Mucosa of descending colon (tissue), 3 donors: Measurements from ENCODE around the gene CETN1. TPM values are rescaled to one million over a fixed set of nuclear protein-coding genes. Genes with fewer than 3 reads are reported as not detected.

ENCODE experiments used
- ATAC-seq: fragments of 200-7000 bp; cut with Tn5 transposase; one replicate; pipeline ENCODE4 v1.9.1; 2020; ENCODE audit warnings: mild to moderate bottlenecking, moderate library complexity
- DNase-seq, 3 donors: peaks; one replicate each; pipeline ENCODE4 v3.0.0-alpha.2; 2020
- H3K36me3 ChIP-seq: fragments of 200-600 bp; one replicate; pipeline ENCODE4 v1.8.0; 2021; ENCODE audit warnings: low read depth, mild to moderate bottlenecking
- H3K4me1 ChIP-seq: fragments of 200-600 bp; one replicate; pipeline ENCODE4 v1.8.0; 2021; ENCODE audit warnings: low read depth, mild to moderate bottlenecking
- H3K4me3 ChIP-seq: fragments of 200-600 bp; one replicate; pipeline ENCODE4 v1.8.0; 2021; ENCODE audit warnings: mild to moderate bottlenecking
- H3K9me3 ChIP-seq: fragments of 200-600 bp; one replicate; pipeline ENCODE4 v1.8.0; 2021; ENCODE audit warnings: mild to moderate bottlenecking
- CTCF ChIP-seq: fragments of 200-600 bp; IDR thresholded peaks from one replicate; pipeline ENCODE4 v1.8.0; 2022; ENCODE audit warnings: antibody characterized with exemption, mild to moderate bottlenecking
- intact Hi-C, 2 donors: fragments of 100-400 bp; cut with DNase I in 1 of 2; cut with micrococcal nuclease in 1 of 2; formaldehyde crosslinking; loops; one replicate each; pipeline versions ENCODE4 v1.11.0 to v1.11.1; 2022; cut with DNase I, micrococcal nuclease
- total RNA-seq, 3 donors: library from RNA; stranded (reverse); fragmentation: NEBNext Ultra II Directional in 2 of 3; extraction: Animal tissue kit (Norgen Biotek cat#: 25700) in 2 of 3; gene quantifications; one replicate each; pipeline versions ENCODE4 v1.2.1 to v1.2.4, GENCODE V29; 2021 to 2023
- donor health status: DM: no; HTN: no; CAD: no; lungs with moderate emphysema.
- donor health status: DM: no; HTN: no; CAD: no.
- donor health status: DM: no; HTN: yes; CAD: no.

CETN1 gene
- total RNA-seq, 3 donors from 2014 or later = not detected

- no peaks in the 10 kb centered on the region for H3K36me3 ChIP-seq
- TF ChIP-seq CTCF = peak; percentile 54
- DNase-seq (peak in 2 of 3 donors; percentile 63 to 90), ATAC-seq (peak; percentile 86)
- intact Hi-C loops = loop anchor here (10.0 kb wide), 1 partner anchor 211 kb away; no protein-coding TSS in a partner anchor
- no peak overlapping the region for H3K4me3 ChIP-seq
- no peaks in the 10 kb centered on the region for H3K9me3 ChIP-seq
- no peaks in the 10 kb centered on the region for H3K4me1 ChIP-seq
Measured at GRCh38 chr18:623761-624620, 43.8 kb downstream of the CETN1 start.

- intact Hi-C loops = loop anchor here (10.0 kb wide), 1 partner anchor 208 kb away; no protein-coding TSS in a partner anchor
- Histone ChIP-seq H3K4me1 (no peaks in the 10 kb centered on the region), H3K36me3 (no peaks in the 10 kb centered on the region), H3K4me3 (no peak overlapping the region), H3K9me3 (no peaks in the 10 kb centered on the region)
- DNase-seq (no peak), ATAC-seq (no peak)
- TF ChIP-seq CTCF = no peak
Measured at GRCh38 chr18:627231-627630, 47.1 kb downstream of the CETN1 start.

- no peak for TF ChIP-seq CTCF
- no peak for ATAC-seq
- no peaks in the 10 kb centered on the region for H3K9me3 ChIP-seq
- H3K36me3 ChIP-seq = no peaks in the 10 kb centered on the region
- intact Hi-C loops = loop anchor here (10.0 kb wide), 1 partner anchor 205 kb away; no protein-coding TSS in a partner anchor
- no peak overlapping the region for H3K4me3 ChIP-seq
- no peak for DNase-seq
- H3K4me1 ChIP-seq = no peaks in the 10 kb centered on the region
Measured at GRCh38 chr18:629269-630150, 49.3 kb downstream of the CETN1 start.

- TF ChIP-seq CTCF = no peak
- no peaks in the 10 kb centered on the region for H3K36me3 ChIP-seq
- H3K4me3 ChIP-seq = no peak overlapping the region
- ATAC-seq (no peak), DNase-seq (no peak)
- no peaks in the 10 kb centered on the region for H3K9me3 ChIP-seq
- intact Hi-C loops = no loop called here
- H3K4me1 ChIP-seq = no peaks in the 10 kb centered on the region
Measured at GRCh38 chr18:631560-631959, 51.4 kb downstream of the CETN1 start.

Other genes with a start within 250 kb of the CETN1 start
- gene COLEC12, start 79.7 kb upstream of the CETN1 start, total RNA-seq = 10 to 100 TPM in 1 of 3 donors, 1 to 10 TPM in 2; 2.4 to 12.1 (median 4.7) TPM
- gene CLUL1, start 16.6 kb downstream of the CETN1 start, total RNA-seq = not detected
- gene TYMS, start 77.3 kb downstream of the CETN1 start, total RNA-seq = 10 to 100 TPM in 2 of 3 donors, 1 to 10 TPM in 1; 7.2 to 42.1 (median 16.3) TPM
- 100 to 1,000 TPM in 1 of 3 donors, 10 to 100 TPM in 2; 72.0 to 132 (median 95.2) TPM for gene ENOSF1, start 132.2 kb downstream of the CETN1 start, total RNA-seq
- 10 to 100 TPM; 48.2 to 63.2 (median 52.2) TPM for gene YES1, start 231.9 kb downstream of the CETN1 start, total RNA-seq